Heart left ventricle (tissue), 16 donors: ENCODE measurements around the gene BHLHE40. TPM values are rescaled to one million over a fixed set of nuclear protein-coding genes. Genes with fewer than 3 reads are reported as not detected.

Source experiments
- ATAC-seq, 4 donors: fragments of 200-7000 bp; cut with Tn5 transposase; one replicate each; pipeline ENCODE4 v1.9.1; 2020 to 2022; ENCODE audit warnings: moderate library complexity in 4 of 4, mild to moderate bottlenecking in 3 of 4, moderate number of reproducible peaks in 1 of 4
- DNase-seq, 5 donors: peaks; one replicate each; pipeline ENCODE4 v3.0.0-alpha.2; 2020
- H3K27ac ChIP-seq, 12 donors: fragments of 200-600 bp; sonication (generic) in 4 of 12; one replicate each; pipeline versions ENCODE4 v1.5.0 to v1.8.0; 2016 to 2022; ENCODE audit warnings: mild to moderate bottlenecking in 2 of 12
- H3K27me3 ChIP-seq, 9 donors: fragments of 200-600 bp; sonication (generic) in 2 of 9; one replicate each; pipeline versions ENCODE4 v1.5.1 to v1.8.0; 2016 to 2022; ENCODE audit warnings: mild to moderate bottlenecking in 3 of 9
- H3K36me3 ChIP-seq, 9 donors: fragments of 200-600 bp; sonication (generic) in 2 of 9; one replicate each; pipeline versions ENCODE4 v1.5.0 to v1.8.0; 2018 to 2022; ENCODE audit warnings: mild to moderate bottlenecking in 2 of 9
- H3K4me1 ChIP-seq, 12 donors: fragments of 200-600 bp; sonication (generic) in 4 of 12; one replicate each; pipeline versions ENCODE4 v1.5.0 to v1.8.0; 2016 to 2022; ENCODE audit warnings: mild to moderate bottlenecking in 3 of 12
- H3K4me3 ChIP-seq, 12 donors: fragments of 200-600 bp; sonication (generic) in 4 of 12; one replicate each; pipeline versions ENCODE4 v1.5.0 to v1.8.0; 2017 to 2022; ENCODE audit warnings: mild to moderate bottlenecking in 9 of 12, moderate library complexity in 4 of 12
- H3K9me3 ChIP-seq, 12 donors: fragments of 200-600 bp; sonication (generic) in 4 of 12; one replicate each; pipeline versions ENCODE4 v1.5.0 to v1.8.0; 2016 to 2022; ENCODE audit warnings: mild to moderate bottlenecking in 1 of 12
- POLR2A ChIP-seq, 2 donors: fragments of 450-650 bp; IDR thresholded peaks; one replicate each; pipeline ENCODE4 v1.6.1; 2017; ENCODE audit warnings: antibody characterized with exemption in 2 of 2, mild to moderate bottlenecking in 2 of 2, moderate library complexity in 2 of 2
- WGBS, 4 donors: extraction: QIAGEN DNeasy Blood & Tissue Kit in 2 of 4; methylation state at CpG; one replicate each; pipeline versions ENCODE4 v1.1.5 to v1.1.7; 2013 to 2018; 5-methylcytosine and 5-hydroxymethylcytosine counted together
- intact Hi-C, 10 donors: fragments of 100-400 bp; cut with DNase I; formaldehyde crosslinking; loops; one replicate each; pipeline versions ENCODE4 v1.11.1 to v1.14.2; 2022
- long read RNA-seq, 3 donors: library from polyadenylated mRNA; unstranded; transcript quantifications; one replicate each; pipeline ENCODE4 v2.0.0, GENCODE V29; 2020 to 2021
- polyA plus RNA-seq, 2 donors: library from polyadenylated mRNA; stranded (reverse); fragments of 200-250 nt; gene quantifications; one replicate each; pipeline ENCODE4 v1.2.3, GENCODE V29; 2013
- total RNA-seq, 9 donors: library from RNA; depleted of rRNA in 2 of 9; stranded (reverse); fragments of >200 nt in 2 of 9; fragmentation: NEBNext Ultra II Directional in 3 of 9; extraction: Animal tissue kit (Norgen Biotek cat#: 25700) in 3 of 9; gene quantifications; one replicate each; pipeline versions ENCODE4 v1.1.0 to v1.2.4, GENCODE V29; 2016 to 2023
- TF ChIP-seq, protein P1 (sequence below), 12 donors: fragments of 200-600 bp; sonication (generic) in 4 of 12; IDR thresholded peaks; one replicate each; pipeline versions ENCODE4 v1.5.0 to v1.8.0; 2018 to 2022; ENCODE audit warnings: antibody characterized with exemption in 12 of 12, mild to moderate bottlenecking in 5 of 12
- donor health status: ischemic (EF 13 %, LVEDD 7.1; RV severe dilation, severe dysfunction).
- donor health status: healthy with polysubstance abuse.
- donor health status: DM: no; HTN: yes; CAD: no.
- donor health status: DM: no; HTN: no; CAD: no.
- donor health status: ischemic (EF 25% LVEDD 6.9; RV normal size, moderate dysfunction).
- donor health status: ischemic (EF 25% LVEDD 5.7; RV mildly dilated, moderate dysfunction).
- donor health status: healthy.
- donor health status: DM: yes; HTN: yes; CAD: no.
- donor health status: ischemic (EF 35%, LVEDD 5.7; RV mildly dilated, moderate dysfunction).
- donor health status: nonischemic (EF 11% LVEDD 7.7; RV severe dilation, severe dysfunction).
- donor health status: DM: yes; HTN: yes; CAD: no.
- donor health status: PGD.
- donor health status: ischemic (EF 29% LVEDD 5.4; RV normal size, mild dysfunction).
- donor health status: nonischemic (EF 23%, LVEDD 6.1; RV moderate dilation, normal function).

BHLHE40 gene
- total RNA-seq: 100 to 1,000 TPM in 1 of 9 donors, 10 to 100 TPM in 7, 1 to 10 TPM in 1; 8.5 to 109 (median 37.4) TPM
- 10 to 100 TPM; 10.7 to 12.5 TPM for polyA plus RNA-seq
- long read RNA-seq, donor 1, transcript BHLHE40-201 (5 exons, 3,473 nt): major isoform, 16 of 31 reads
- long read RNA-seq, donor 1, partial matches to known transcripts: 14 of 31 reads
- long read RNA-seq, donor 1, other reads (novel, unspliced or antisense): 1 of 31 reads
- long read RNA-seq, donor 2, transcript BHLHE40-201 (5 exons, 3,473 nt): major isoform, 58 of 94 reads
- long read RNA-seq, donor 2, partial matches to known transcripts: 30 of 94 reads
- long read RNA-seq, donor 2, other reads (novel, unspliced or antisense): 6 of 94 reads
- long read RNA-seq, donor 3, transcript BHLHE40-201 (5 exons, 3,473 nt): major isoform, 10 of 21 reads
- long read RNA-seq, donor 3, partial matches to known transcripts: 11 of 21 reads
- long read RNA-seq, donor 3, other reads (novel, unspliced or antisense): 0 of 21 reads

DNA sequence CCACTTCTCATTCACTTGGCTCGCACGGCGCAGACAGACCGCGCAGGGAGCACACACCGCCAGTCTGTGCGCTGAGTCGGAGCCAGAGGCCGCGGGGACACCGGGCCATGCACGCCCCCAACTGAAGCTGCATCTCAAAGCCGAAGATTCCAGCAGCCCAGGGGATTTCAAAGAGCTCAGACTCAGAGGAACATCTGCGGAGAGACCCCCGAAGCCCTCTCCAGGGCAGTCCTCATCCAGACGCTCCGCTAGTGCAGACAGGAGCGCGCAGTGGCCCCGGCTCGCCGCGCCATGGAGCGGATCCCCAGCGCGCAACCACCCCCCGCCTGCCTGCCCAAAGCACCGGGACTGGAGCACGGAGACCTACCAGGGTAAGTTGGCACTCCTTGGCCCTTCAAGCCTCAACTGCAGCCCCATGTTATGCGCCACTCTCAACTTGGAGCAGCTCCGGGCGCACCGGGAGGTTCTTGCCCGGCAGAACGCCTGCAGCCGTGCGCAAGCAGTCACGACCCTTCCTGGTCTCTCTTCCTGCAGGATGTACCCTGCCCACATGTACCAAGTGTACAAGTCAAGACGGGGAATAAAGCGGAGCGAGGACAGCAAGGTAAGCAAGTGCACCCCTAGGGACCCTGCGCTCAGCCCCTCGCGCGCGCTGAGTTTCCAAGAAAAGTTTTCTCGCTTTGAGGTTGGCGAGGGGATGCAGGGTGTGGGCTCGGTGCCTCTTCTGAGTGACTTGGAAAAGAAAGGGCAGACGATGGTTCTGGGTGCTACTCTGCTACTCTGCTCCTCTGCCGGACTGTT is at the start of gene BHLHE40:
BHLHE40 (plus strand) TSS at position 10 of the 801 bp plus-strand sequence; CDS start at position 292, 282 bp downstream.
- TF ChIP-seq POLR2A (IDR thresholded peaks at IDR 0.05): peak; percentile 19 to 77
- TF ChIP-seq, protein P1, sequence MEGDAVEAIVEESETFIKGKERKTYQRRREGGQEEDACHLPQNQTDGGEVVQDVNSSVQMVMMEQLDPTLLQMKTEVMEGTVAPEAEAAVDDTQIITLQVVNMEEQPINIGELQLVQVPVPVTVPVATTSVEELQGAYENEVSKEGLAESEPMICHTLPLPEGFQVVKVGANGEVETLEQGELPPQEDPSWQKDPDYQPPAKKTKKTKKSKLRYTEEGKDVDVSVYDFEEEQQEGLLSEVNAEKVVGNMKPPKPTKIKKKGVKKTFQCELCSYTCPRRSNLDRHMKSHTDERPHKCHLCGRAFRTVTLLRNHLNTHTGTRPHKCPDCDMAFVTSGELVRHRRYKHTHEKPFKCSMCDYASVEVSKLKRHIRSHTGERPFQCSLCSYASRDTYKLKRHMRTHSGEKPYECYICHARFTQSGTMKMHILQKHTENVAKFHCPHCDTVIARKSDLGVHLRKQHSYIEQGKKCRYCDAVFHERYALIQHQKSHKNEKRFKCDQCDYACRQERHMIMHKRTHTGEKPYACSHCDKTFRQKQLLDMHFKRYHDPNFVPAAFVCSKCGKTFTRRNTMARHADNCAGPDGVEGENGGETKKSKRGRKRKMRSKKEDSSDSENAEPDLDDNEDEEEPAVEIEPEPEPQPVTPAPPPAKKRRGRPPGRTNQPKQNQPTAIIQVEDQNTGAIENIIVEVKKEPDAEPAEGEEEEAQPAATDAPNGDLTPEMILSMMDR (IDR thresholded peaks at IDR 0.05): no peak
- Histone ChIP-seq H3K36me3 (peaks cover 2 to 40% (median 28%) of the 10 kb centered on the region in 9 donors), H3K4me1 (peaks cover 5 to 62% (median 39%) of the 10 kb centered on the region in 12 donors), H3K4me3 (peak within 1 kb of the TSS; percentile 78 to 100 (median 92)), H3K27me3 (no peaks in the 10 kb centered on the region), H3K9me3 (no peaks in the 10 kb centered on the region), H3K27ac (peak within 1 kb of the TSS; percentile 95 to 100 (median 100))
- DNase-seq (peak in 2 of 5 donors; percentile 50 to 59), ATAC-seq (peak in 3 of 4 donors; percentile 43 to 45 (median 44))
- 0 to 2% (median 0%) methylated on average over 16 to 51 of the region's 51 CpGs for WGBS, 4 donors
- intact Hi-C loops: loop anchor here in 9 of 10 donors (1.0 to 5.0 kb wide), 11 partner anchors 47 to 267 kb away; partner anchors contain the start of gene EDEM1 (in 1 of the 9)

- DNase-seq (no peak), ATAC-seq (no peak)
- 70 to 93% (median 85%) methylated on average over 1 of the region's 1 CpG for WGBS, 4 donors
- H3K27ac ChIP-seq: no peak overlapping the region
- no peaks in the 10 kb centered on the region for H3K36me3 ChIP-seq
- H3K27me3 ChIP-seq: no peaks in the 10 kb centered on the region
- intact Hi-C loops: no loop called here
- TF ChIP-seq, protein P1 (IDR thresholded peaks at IDR 0.05): no peak
- TF ChIP-seq POLR2A (IDR thresholded peaks at IDR 0.05): no peak
- no peaks in the 10 kb centered on the region for H3K9me3 ChIP-seq
- H3K4me3 ChIP-seq: no peak overlapping the region
- no peaks in the 10 kb centered on the region for H3K4me1 ChIP-seq
Measured at GRCh38 chr3:4930501-4930900, 48.7 kb upstream of the BHLHE40 start.

DNA sequence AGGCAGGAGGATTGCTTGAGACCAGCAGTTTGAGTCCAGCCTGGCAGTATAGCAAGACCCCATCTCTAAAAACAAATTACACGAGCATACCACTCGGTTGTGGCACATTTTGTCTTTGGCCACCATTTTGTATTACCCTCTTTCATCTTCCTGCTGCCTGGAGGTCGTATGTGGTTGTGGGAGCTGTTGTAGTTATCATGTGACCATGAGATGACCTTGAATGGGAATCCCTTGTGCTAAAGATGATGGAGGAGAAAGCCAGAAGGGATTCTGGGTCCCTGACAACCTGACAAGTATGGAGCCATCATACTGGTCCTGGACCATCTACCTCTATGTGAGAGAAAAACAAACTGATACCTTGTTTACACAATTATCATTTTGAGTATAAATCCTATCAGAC is 45.2 kb upstream of the BHLHE40 start:
- H3K27ac ChIP-seq: no peak overlapping the region
- no peaks in the 10 kb centered on the region for H3K4me1 ChIP-seq
- WGBS, 4 donors: 88 to 92% (median 90%) methylated on average over 3 of the region's 3 CpGs
- TF ChIP-seq, protein P1 (IDR thresholded peaks at IDR 0.05): no peak
- H3K4me3 ChIP-seq: no peak overlapping the region
- no peak for ATAC-seq
- DNase-seq: no peak
- H3K36me3 ChIP-seq: no peaks in the 10 kb centered on the region
- no peaks in the 10 kb centered on the region for H3K27me3 ChIP-seq
- intact Hi-C loops: no loop called here
- no peaks in the 10 kb centered on the region for H3K9me3 ChIP-seq

DNA sequence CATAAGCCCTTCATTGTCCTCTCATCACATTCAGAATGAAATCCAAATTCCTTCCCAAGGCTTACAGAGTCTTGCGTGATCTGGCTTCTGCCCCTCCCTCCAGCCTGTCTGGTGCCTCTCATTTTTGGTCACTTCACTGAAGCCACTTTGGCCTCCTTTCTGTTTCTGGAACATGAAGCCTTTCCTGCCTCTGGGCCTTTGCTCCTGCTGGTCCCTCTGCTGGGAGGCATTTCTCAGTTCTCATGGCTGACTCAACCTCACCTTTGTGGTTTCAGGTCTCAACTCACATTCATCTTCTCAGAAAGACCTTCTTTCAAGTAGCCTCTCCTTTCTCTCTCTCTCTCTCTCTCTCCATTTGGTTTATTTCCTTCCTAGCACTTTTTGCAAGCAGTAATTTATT is 43.9 kb upstream of the BHLHE40 start:
- WGBS, 4 donors: 93 to 100% (median 97%) methylated on average over 1 of the region's 1 CpG
- Histone ChIP-seq H3K9me3 (no peaks in the 10 kb centered on the region), H3K4me1 (no peaks in the 10 kb centered on the region), H3K4me3 (no peak overlapping the region), H3K36me3 (no peaks in the 10 kb centered on the region), H3K27me3 (no peaks in the 10 kb centered on the region), H3K27ac (no peak overlapping the region)
- ATAC-seq (no peak), DNase-seq (no peak)
- intact Hi-C loops: loop anchor here in 1 of 10 donors (5.0 kb wide), 1 partner anchor 58 kb away; no protein-coding TSS in a partner anchor
- TF ChIP-seq, protein P1 (IDR thresholded peaks at IDR 0.05): no peak
- no peak for TF ChIP-seq POLR2A (IDR thresholded peaks at IDR 0.05)
